Testis (tissue), 3 donors: ENCODE measurements around the gene FEV. TPM values are rescaled to one million over a fixed set of nuclear protein-coding genes. Genes with fewer than 3 reads are reported as not detected.

Experiments used
- DNase-seq: peaks from one replicate; pipeline ENCODE4 v3.0.0-alpha.2; 2019
- H3K27ac ChIP-seq, 2 donors: fragments of 200-600 bp; sonication (generic); one replicate each; pipeline ENCODE4 v1.5.1; 2019
- H3K27me3 ChIP-seq: fragments of 200-600 bp; sonication (generic); one replicate; pipeline ENCODE4 v1.5.1; 2019
- H3K36me3 ChIP-seq: fragments of 200-600 bp; sonication (generic); one replicate; pipeline ENCODE4 v1.5.1; 2017; ENCODE audit warnings: low read depth; ENCODE audit errors: missing control alignments
- H3K4me1 ChIP-seq: fragments of 200-600 bp; sonication (generic); one replicate; pipeline ENCODE4 v1.5.1; 2019
- H3K4me3 ChIP-seq, 2 donors: fragments of 200-600 bp; sonication (generic); one replicate each; pipeline ENCODE4 v1.5.1; 2017 to 2019
- H3K9me3 ChIP-seq: fragments of 200-600 bp; sonication (generic); one replicate; pipeline ENCODE4 v1.5.1; 2017
- CTCF ChIP-seq, 3 experiments: fragments of 450-650 bp in 2 of 3; fragments of 200-600 bp in 1 of 3; sonication (generic) in 1 of 3; IDR thresholded peaks; one replicate each; pipeline ENCODE4 v1.5.1; 2016 to 2019; ENCODE audit warnings: antibody characterized with exemption in 3 of 3, mild to moderate bottlenecking in 2 of 3, moderate library complexity in 1 of 3
- POLR2A ChIP-seq: fragments of 450-650 bp; IDR thresholded peaks from one replicate; pipeline ENCODE4 v1.6.1; 2017; ENCODE audit warnings: antibody characterized with exemption, mild to moderate bottlenecking, moderate library complexity
- WGBS, 2 donors: methylation state at CpG; one replicate each; pipeline ENCODE4 v1.1.5; 2018; 5-methylcytosine and 5-hydroxymethylcytosine counted together
- intact Hi-C: fragments of 100-400 bp; cut with DNase I; formaldehyde crosslinking; loops from one replicate; pipeline ENCODE4 v1.15.1; 2023; ENCODE audit warnings: low total_unique reads
- polyA plus RNA-seq: library from polyadenylated mRNA; stranded (reverse); fragments of 350-450 nt; fragmentation: Illumina TruSeq; extraction: RNeasy Lipid Tissue Mini Kit (QIAGEN cat#74804); gene quantifications from one replicate; pipeline ENCODE4 v1.2.3, GENCODE V29; 2014; ENCODE audit warnings: low read depth, low replicate concordance; ENCODE audit not compliant: insufficient read depth
- total RNA-seq, 2 donors: library from RNA; depleted of rRNA; stranded (reverse); fragments of >200 nt; gene quantifications; one replicate each; pipeline ENCODE4 v1.2.3, GENCODE V29; 2016

The FEV gene
- total and polyA plus RNA-seq, 3 donors from 2014 or later, result not detected

DNA sequence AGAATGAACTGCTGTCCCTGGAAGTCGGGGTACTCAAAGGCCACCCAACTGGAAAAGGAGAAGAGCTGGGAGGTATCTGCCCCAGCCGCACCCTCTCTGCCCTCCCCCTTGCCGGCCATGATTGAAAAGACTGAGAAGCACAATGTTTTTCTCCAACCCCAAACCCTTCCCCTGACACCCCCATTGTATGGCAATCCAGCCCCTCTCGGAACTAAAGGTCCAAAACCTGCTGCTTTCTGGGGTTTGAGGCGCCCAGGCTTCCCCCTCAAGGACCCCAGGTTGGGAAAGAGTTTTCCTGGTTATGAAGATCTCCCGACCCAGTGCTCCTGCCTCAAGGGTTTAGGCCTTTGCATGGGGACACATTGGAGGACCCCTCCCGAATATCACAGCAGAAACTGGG, 7.2 kb upstream of the FEV start:
- WGBS, 2 donors, result 6 to 7% methylated on average over 6 to 7 of the region's 7 CpGs
- TF ChIP-seq CTCF (IDR thresholded peaks at IDR 0.05) (no peak), POLR2A (no peak)
- no peak for DNase-seq
- no peaks in the 10 kb centered on the region for H3K36me3 ChIP-seq
- no peak overlapping the region for H3K27ac ChIP-seq
- H3K27me3 ChIP-seq, result no peaks in the 10 kb centered on the region
- H3K4me1 ChIP-seq, result peaks cover 15% of the 10 kb centered on the region
- no peaks in the 10 kb centered on the region for H3K9me3 ChIP-seq
- H3K4me3 ChIP-seq, result no peak overlapping the region
- intact Hi-C loops, result no loop called here

GRCh38 chr2:218991674-218992168, 6.7 kb upstream of the FEV start:
- DNase-seq, result no peak
- intact Hi-C loops, result no loop called here
- no peaks in the 10 kb centered on the region for H3K27me3 ChIP-seq

GRCh38 chr2:218990612-218991011, 5.6 kb upstream of the FEV start:
- Histone ChIP-seq H3K9me3 (no peaks in the 10 kb centered on the region), H3K4me3 (no peak overlapping the region), H3K27ac (no peak overlapping the region), H3K27me3 (no peaks in the 10 kb centered on the region), H3K4me1 (peaks cover 15% of the 10 kb centered on the region), H3K36me3 (no peaks in the 10 kb centered on the region)
- no peak for DNase-seq
- 25 to 35% methylated on average over 6 of the region's 6 CpGs for WGBS, 2 donors
- intact Hi-C loops, result no loop called here
- no peak for TF ChIP-seq POLR2A
- TF ChIP-seq CTCF (IDR thresholded peaks at IDR 0.05), result no peak

More at GRCh38 chr2:218991674-218992168, 6.7 kb upstream of the FEV start:
- no peak overlapping the region for H3K27ac ChIP-seq
- peaks cover 15% of the 10 kb centered on the region for H3K4me1 ChIP-seq
- TF ChIP-seq CTCF (IDR thresholded peaks at IDR 0.05) (no peak), POLR2A (no peak)
- no peaks in the 10 kb centered on the region for H3K36me3 ChIP-seq
- H3K4me3 ChIP-seq, result no peak overlapping the region
- no peaks in the 10 kb centered on the region for H3K9me3 ChIP-seq
- WGBS, 2 donors, result 26 to 47% methylated on average over 12 to 13 of the region's 13 CpGs

- Histone ChIP-seq H3K27me3 (no peaks in the 10 kb centered on the region), H3K4me1 (peaks cover 20% of the 10 kb centered on the region), H3K9me3 (no peaks in the 10 kb centered on the region), H3K27ac (no peak overlapping the region), H3K4me3 (no peak overlapping the region), H3K36me3 (no peaks in the 10 kb centered on the region)
- no peak for TF ChIP-seq POLR2A
- TF ChIP-seq CTCF (IDR thresholded peaks at IDR 0.05), result no peak
- WGBS, 2 donors, result 19 to 38% methylated on average over 9 of the region's 9 CpGs
- no peak for DNase-seq
- intact Hi-C loops, result no loop called here
These were observed 5.1 kb upstream of the FEV start for GRCh38 chr2:218990052-218990451.

GRCh38 chr2:218988650-218989049, 3.7 kb upstream of the FEV start:
- intact Hi-C loops, result no loop called here
- Histone ChIP-seq H3K27me3 (peaks cover 4% of the 10 kb centered on the region), H3K4me1 (peaks cover 21% of the 10 kb centered on the region), H3K4me3 (no peak overlapping the region), H3K36me3 (no peaks in the 10 kb centered on the region), H3K9me3 (no peaks in the 10 kb centered on the region), H3K27ac (no peak overlapping the region)
- 59 to 83% methylated on average over 2 of the region's 2 CpGs for WGBS, 2 donors
- DNase-seq, result no peak
- TF ChIP-seq CTCF (IDR thresholded peaks at IDR 0.05) (no peak), POLR2A (no peak)
